Muscle layer of duodenum (tissue), 2 donors: ENCODE measurements around the gene AGAP9.
"Not testable (repeated sequence)": the region's sequence is repeated elsewhere in the genome, so short reads cannot be mapped to it uniquely, and the experiment has no call there.

ENCODE experiments used
- H3K27ac ChIP-seq: one replicate; pipeline ENCODE4 v1.7.0; 2013; ENCODE audit warnings: mild to moderate bottlenecking, low read length
- H3K27me3 ChIP-seq: one replicate; pipeline ENCODE4 v1.7.0; 2013; ENCODE audit warnings: low read depth, mild to moderate bottlenecking, control low read depth, low read length
- H3K36me3 ChIP-seq, 2 donors: one replicate each; pipeline ENCODE4 v1.7.0; 2013; ENCODE audit warnings: low read length in 2 of 2, control low read depth in 1 of 2, mild to moderate bottlenecking in 1 of 2; ENCODE audit not compliant: insufficient read depth in 2 of 2, control insufficient read depth in 1 of 2
- H3K4me1 ChIP-seq, 2 donors: one replicate each; pipeline ENCODE4 v1.7.0; 2013; ENCODE audit warnings: low read length in 2 of 2, mild to moderate bottlenecking in 2 of 2, control low read depth in 1 of 2, moderate library complexity in 1 of 2; ENCODE audit not compliant: insufficient read depth in 2 of 2, control insufficient read depth in 1 of 2
- H3K4me3 ChIP-seq, 2 donors: one replicate each; pipeline ENCODE4 v1.7.0; 2013; ENCODE audit warnings: low read length in 2 of 2, low read depth in 1 of 2, mild to moderate bottlenecking in 1 of 2
- H3K9me3 ChIP-seq, 2 donors: one replicate each; pipeline ENCODE4 v1.7.0; 2013; ENCODE audit warnings: low read length in 2 of 2, control low read depth in 1 of 2, mild to moderate bottlenecking in 1 of 2; ENCODE audit not compliant: control insufficient read depth in 1 of 2
- donor health status: healthy.

The AGAP9 gene

DNA sequence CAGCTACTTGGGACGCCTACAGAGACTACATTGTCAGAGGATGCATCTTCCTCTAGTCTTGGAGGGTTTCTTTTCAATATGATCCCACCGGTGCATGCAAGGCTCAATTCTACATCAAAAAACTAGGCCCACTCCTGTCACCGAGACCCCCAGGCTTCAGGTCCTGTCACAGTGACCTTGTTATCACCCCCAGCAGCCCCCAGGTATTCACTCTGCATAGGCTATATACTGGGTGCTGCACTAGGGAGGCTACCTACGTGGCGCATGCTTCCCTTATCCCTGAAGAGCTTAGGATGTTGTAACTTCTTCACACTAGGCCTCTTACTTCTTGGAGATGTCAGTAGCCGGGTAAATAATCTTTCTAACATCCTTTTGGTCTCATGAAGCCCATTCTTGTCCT is 31.1 kb upstream of the AGAP9 start:
- H3K4me3 ChIP-seq, result not testable (repeated sequence)

DNA sequence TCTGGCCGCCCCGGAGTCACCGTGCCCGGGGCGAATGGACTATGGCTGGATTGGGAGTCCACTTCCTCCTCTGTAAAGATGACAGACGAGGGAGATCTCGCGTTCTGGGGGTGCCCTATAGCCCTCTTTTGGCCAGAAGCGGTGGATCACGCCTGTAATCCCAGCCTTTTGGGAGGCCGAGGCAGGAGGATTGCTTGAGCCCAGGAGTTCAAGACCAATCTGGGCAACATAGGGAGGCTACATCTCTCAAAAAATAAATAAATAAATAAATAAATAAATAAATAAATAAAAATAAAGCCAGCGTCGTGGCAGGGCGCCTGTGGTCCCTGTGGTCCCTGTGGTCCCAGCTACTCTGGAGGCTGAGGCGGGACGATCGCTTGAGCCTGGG is 30.4 kb upstream of the AGAP9 start:
- H3K4me1 ChIP-seq, H3K36me3 ChIP-seq, H3K27me3 ChIP-seq, H3K9me3 ChIP-seq, H3K27ac ChIP-seq: not testable (repeated sequence)
- peak overlapping the region in 1 of 2 donors; percentile 73 for H3K4me3 ChIP-seq

More for the DNA sequence above, 31.1 kb upstream of the AGAP9 start:
- not testable (repeated sequence) for H3K27me3 ChIP-seq, H3K36me3 ChIP-seq, H3K27ac ChIP-seq, H3K9me3 ChIP-seq, H3K4me1 ChIP-seq

DNA sequence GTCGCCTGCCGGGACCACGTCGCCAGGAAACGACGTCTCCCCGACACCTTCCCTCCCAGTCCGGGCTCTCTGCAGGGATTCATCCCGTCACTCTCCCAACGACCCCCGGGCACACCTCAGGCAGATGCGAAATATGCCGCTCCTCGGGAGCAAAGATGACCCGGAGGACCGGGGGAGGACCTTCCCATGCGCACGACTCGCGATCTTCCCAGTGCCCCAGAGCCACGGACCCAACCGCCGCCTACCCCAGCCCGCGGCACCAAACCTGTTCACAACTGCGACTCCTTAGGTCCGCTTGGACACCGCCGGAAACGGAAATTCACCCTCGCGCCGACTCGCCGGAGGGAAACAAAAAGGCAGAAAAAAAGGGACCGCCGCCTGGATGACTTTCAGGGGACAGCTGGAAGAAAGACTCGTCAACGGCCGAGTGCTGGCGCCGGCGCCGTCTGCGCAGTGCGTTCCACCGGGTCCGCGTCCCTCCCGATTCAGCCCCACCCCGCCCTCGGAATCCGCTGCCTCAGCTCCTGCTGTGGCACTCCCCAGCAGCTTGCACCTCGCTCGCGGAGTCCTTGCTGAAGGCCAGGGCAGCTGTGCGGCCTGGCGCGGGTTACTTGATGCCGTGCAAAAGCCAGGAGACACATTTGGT is 29.9 kb upstream of the AGAP9 start:
- H3K4me1 ChIP-seq, H3K9me3 ChIP-seq, H3K27me3 ChIP-seq, H3K27ac ChIP-seq, H3K36me3 ChIP-seq: not testable (repeated sequence)
- peak overlapping the region; percentile 52 to 73 for H3K4me3 ChIP-seq

- H3K27me3 ChIP-seq, H3K36me3 ChIP-seq, H3K27ac ChIP-seq, H3K9me3 ChIP-seq, H3K4me1 ChIP-seq: not testable (repeated sequence)
- H3K4me3 ChIP-seq, result peak overlapping the region; percentile 52 to 73
Measured at GRCh38 chr10:47552719-47553118, 29.3 kb upstream of the AGAP9 start.

GRCh38 chr10:47547286-47547685 is 23.8 kb upstream of the AGAP9 start:
- H3K27me3 ChIP-seq, H3K4me3 ChIP-seq, H3K36me3 ChIP-seq, H3K9me3 ChIP-seq, H3K4me1 ChIP-seq, H3K27ac ChIP-seq: not testable (repeated sequence)

DNA sequence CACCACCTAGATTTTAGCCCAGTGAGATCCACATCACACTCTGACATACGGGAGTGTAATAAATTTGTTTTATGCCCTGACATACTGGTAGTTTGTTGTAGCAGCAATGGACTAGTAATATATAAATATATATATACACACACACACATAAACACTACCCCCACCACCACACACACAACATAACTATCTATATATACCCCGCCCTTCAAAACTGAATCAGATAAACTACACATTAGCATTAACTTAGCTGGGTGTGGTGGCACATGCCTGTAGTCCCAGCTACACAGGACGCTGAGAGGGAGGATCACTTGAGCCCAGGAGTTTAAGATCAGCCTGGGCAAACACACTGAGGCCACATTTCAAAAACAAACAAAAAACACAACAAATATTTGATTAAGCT is 13.0 kb upstream of the AGAP9 start:
- not testable (repeated sequence) for H3K9me3 ChIP-seq, H3K4me3 ChIP-seq, H3K36me3 ChIP-seq, H3K27me3 ChIP-seq, H3K4me1 ChIP-seq, H3K27ac ChIP-seq

DNA sequence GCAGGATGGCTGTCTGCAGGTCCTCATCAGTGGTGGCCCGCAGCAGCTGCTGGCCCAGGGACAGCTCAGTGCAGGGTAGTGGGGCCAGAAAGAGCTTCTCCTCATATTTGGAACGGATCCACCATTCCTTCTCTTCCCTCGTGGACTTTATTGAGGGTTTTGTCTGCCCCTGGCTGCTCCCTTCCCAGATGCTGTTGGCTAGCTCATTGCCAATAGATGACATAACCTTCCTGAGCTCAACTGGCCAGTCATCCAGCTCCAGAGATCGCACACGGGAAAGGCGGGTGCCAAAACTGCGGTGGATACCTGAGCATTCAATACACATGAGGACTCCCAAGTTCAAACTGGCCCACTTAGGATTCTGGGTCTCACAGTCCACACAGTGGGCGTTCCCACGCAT is 21.1 kb downstream of the AGAP9 start:
- not testable (repeated sequence) for H3K4me1 ChIP-seq, H3K27me3 ChIP-seq, H3K4me3 ChIP-seq, H3K36me3 ChIP-seq, H3K9me3 ChIP-seq, H3K27ac ChIP-seq

GRCh38 chr10:47494226-47494625 is 29.2 kb downstream of the AGAP9 start:
- H3K27me3 ChIP-seq, H3K9me3 ChIP-seq, H3K4me1 ChIP-seq, H3K4me3 ChIP-seq, H3K27ac ChIP-seq, H3K36me3 ChIP-seq: not testable (repeated sequence)

GRCh38 chr10:47491600-47491999 is 31.8 kb downstream of the AGAP9 start, which contains the start of gene FAM25G:
Gene FAM25G (minus strand): TSS chr10:47491700. CDS start chr10:47491674, 26 bp downstream.
- H3K36me3 ChIP-seq, H3K27ac ChIP-seq, H3K4me3 ChIP-seq, H3K27me3 ChIP-seq, H3K9me3 ChIP-seq, H3K4me1 ChIP-seq: not testable (repeated sequence)

DNA sequence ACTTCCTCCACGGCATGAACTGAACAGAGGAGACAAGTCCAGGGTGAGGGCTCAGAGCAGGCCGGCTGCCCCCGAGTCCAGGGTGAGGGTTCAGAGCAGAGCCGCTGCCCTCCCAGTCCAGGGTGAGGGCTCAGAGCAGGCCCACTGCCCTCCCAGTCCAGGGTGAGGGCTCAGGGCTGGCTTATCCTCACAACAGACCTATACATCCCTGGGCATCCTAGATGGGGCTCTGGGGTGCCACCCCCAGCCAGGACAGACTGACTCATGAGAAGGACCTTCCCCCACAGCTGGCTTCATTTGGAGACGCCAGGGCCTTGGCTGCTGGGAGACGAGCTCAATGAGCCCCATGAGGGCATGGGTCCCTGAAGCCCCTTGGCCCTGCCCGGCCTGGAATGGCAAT is 33.8 kb downstream of the AGAP9 start:
- H3K4me1 ChIP-seq, H3K9me3 ChIP-seq, H3K4me3 ChIP-seq, H3K27me3 ChIP-seq, H3K27ac ChIP-seq, H3K36me3 ChIP-seq: not testable (repeated sequence)

DNA sequence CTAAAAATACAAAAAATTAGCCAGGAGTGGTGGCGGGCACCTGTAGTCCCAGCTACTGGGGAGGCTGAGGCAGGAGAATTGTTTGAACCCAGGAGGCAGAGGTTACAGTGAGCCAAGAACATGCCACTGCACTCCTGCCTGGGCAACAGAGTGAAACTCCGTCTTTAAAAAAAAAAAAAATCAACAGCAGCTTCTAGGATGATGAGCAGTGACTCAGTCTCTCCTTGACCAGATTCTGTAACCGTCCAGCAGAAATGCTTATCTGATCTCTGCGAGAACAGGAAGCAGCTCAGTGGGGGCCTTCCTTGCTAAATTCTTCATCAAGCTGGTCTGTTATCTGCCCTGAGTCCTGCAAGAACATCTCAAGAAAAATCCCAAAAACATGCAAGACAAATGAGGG is 37.5 kb downstream of the AGAP9 start:
- not testable (repeated sequence) for H3K9me3 ChIP-seq, H3K36me3 ChIP-seq, H3K4me3 ChIP-seq

GRCh38 chr10:47484786-47485185 is 38.7 kb downstream of the AGAP9 start:
- H3K4me1 ChIP-seq, H3K4me3 ChIP-seq, H3K27ac ChIP-seq, H3K9me3 ChIP-seq, H3K36me3 ChIP-seq, H3K27me3 ChIP-seq: not testable (repeated sequence)

More for the DNA sequence above, 37.5 kb downstream of the AGAP9 start:
- H3K4me1 ChIP-seq, H3K27ac ChIP-seq, H3K27me3 ChIP-seq: not testable (repeated sequence)
